ENCODE measurements around the gene RARB. TPM values are rescaled to one million over a fixed set of nuclear protein-coding genes. Genes with fewer than 3 reads are reported as not detected.

RARB gene
- total RNA-seq, 3 donors from 2014 or later: 0.18 TPM; not detected in 2

GRCh38 chr3:25447925-25448324, 19.9 kb downstream of the RARB start:
- Mint-ChIP-seq H3K36me3 (ENCODE audit: insufficient read depth) (no peaks in the 10 kb centered on the region), H3K9me3 (no peaks in the 10 kb centered on the region)
- no peak for DNase-seq

GRCh38 chr3:25448750-25449692, 21.0 kb downstream of the RARB start:
- Mint-ChIP-seq H3K27me3 (ENCODE audit: low read depth) (no peaks in the 10 kb centered on the region), H3K36me3 (ENCODE audit: insufficient read depth) (no peaks in the 10 kb centered on the region), H3K9me3 (no peaks in the 10 kb centered on the region), H3K4me3 (no peak overlapping the region), H3K4me1 (ENCODE audit: low read depth) (no peaks in the 10 kb centered on the region)
- DNase-seq (no peak), ATAC-seq (no peak)

More at GRCh38 chr3:25447925-25448324, 19.9 kb downstream of the RARB start:
- Mint-ChIP-seq H3K4me3 (no peak overlapping the region), H3K27me3 (ENCODE audit: low read depth) (no peaks in the 10 kb centered on the region), H3K4me1 (ENCODE audit: low read depth) (no peaks in the 10 kb centered on the region)
- ATAC-seq: no peak

DNA sequence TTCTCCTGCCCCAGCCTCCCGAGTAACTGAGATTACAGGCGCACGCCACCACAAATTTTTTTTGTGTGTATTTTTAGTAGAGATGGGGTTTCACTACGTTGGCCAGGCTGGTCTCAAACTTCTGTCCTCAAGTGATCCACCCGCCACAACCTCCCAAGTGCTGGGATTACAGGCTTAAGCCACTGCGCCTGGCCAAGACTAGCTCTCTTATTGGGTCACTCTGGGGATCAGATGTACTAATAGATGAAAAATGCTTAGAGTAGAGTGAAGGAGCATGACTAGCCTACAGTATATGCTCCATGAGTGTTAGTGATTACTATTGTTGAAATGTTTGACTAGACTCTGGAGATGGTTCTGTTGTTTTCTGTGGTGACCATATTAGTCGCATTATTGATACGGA, 21.8 kb downstream of the RARB start:
- no peaks in the 10 kb centered on the region for H3K4me1 Mint-ChIP-seq (ENCODE audit: low read depth)
- DNase-seq (no peak), ATAC-seq (no peak)
- H3K9me3 Mint-ChIP-seq: no peaks in the 10 kb centered on the region
- no peak overlapping the region for H3K4me3 Mint-ChIP-seq
- no peaks in the 10 kb centered on the region for H3K36me3 Mint-ChIP-seq (ENCODE audit: insufficient read depth)
- no peaks in the 10 kb centered on the region for H3K27me3 Mint-ChIP-seq (ENCODE audit: low read depth)

GRCh38 chr3:25452192-25452591, 24.1 kb downstream of the RARB start:
- Mint-ChIP-seq H3K27me3 (ENCODE audit: low read depth) (no peaks in the 10 kb centered on the region), H3K9me3 (no peaks in the 10 kb centered on the region)

GRCh38 chr3:25452740-25453139, 24.7 kb downstream of the RARB start:
- no peaks in the 10 kb centered on the region for H3K36me3 Mint-ChIP-seq (ENCODE audit: insufficient read depth)
- H3K9me3 Mint-ChIP-seq: no peaks in the 10 kb centered on the region
- ATAC-seq: no peak

More at GRCh38 chr3:25452192-25452591, 24.1 kb downstream of the RARB start:
- H3K36me3 Mint-ChIP-seq (ENCODE audit: insufficient read depth): no peaks in the 10 kb centered on the region
- H3K4me3 Mint-ChIP-seq: no peak overlapping the region
- no peak for ATAC-seq
- no peaks in the 10 kb centered on the region for H3K4me1 Mint-ChIP-seq (ENCODE audit: low read depth)
- DNase-seq: no peak

DNA sequence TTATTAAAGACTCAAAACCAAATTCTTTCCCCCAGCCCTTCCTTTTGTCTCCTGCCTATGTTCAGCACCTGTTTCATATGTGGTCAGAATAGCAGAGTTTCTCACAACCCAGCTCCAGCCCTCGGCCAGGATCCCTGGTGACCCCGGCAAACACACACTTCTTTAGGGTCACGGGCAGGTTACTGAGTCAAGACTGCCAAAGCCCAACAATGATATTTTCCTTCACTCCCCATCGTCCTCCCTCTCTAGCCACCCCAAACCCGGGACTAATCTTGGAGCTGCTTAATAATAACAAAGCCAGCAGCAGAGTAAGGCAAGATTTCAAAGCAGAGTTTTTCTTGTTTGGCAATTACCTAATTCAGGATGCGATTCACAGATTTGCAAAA, 25.5 kb downstream of the RARB start:
- Mint-ChIP-seq H3K4me3 (no peak overlapping the region), H3K4me1 (ENCODE audit: low read depth) (no peaks in the 10 kb centered on the region), H3K36me3 (ENCODE audit: insufficient read depth) (no peaks in the 10 kb centered on the region), H3K9me3 (no peaks in the 10 kb centered on the region), H3K27me3 (ENCODE audit: low read depth) (no peaks in the 10 kb centered on the region)
- ATAC-seq (no peak), DNase-seq (no peak)

More at GRCh38 chr3:25452740-25453139, 24.7 kb downstream of the RARB start:
- Mint-ChIP-seq H3K4me1 (ENCODE audit: low read depth) (no peaks in the 10 kb centered on the region), H3K27me3 (ENCODE audit: low read depth) (no peaks in the 10 kb centered on the region), H3K4me3 (no peak overlapping the region)
- DNase-seq: no peak

DNA sequence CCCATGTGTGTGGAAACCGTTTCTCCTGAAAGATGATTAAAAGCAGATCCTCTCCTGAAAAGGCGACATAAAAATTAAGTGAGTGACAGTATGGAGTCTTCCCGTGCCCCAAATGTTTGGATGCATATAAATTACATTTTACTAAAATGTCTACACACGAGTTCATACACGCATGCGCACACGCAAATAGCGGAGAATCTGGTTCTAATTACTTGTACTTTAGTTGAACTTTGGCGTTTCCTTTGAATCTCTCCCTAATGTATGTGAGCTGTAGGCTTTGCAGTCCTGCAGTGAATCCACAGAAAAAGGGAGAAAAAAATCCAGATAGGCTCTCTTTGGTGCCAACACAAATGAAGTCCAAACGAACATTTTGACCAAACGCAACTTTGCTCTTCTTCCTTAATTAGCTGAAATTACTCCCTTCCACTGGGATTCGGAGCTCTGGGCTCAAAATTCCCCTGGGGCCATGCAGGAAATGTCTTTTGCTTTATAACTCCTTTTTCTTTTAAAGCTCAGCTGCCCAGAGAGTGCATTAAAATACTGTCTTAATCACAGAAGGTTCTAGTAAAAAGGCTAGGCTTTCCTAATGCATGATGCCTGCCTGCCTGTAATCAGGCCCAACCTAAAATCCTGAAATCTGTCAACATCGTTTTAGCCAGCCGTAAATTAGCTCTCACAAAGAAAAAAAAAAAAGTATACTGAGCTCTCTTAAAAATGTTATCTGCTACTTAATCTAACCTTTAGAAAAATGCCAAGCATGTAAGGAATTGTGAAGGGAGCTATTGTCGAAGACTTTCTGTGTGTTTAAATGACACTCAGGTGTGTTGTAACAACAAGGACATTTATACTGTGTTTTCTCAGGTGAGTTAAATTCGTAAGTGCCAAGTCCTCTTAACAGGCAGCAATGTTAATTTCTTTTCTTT, 26.2 kb downstream of the RARB start:
- ATAC-seq: no peak
- no peaks in the 10 kb centered on the region for H3K27me3 Mint-ChIP-seq (ENCODE audit: low read depth)

DNA sequence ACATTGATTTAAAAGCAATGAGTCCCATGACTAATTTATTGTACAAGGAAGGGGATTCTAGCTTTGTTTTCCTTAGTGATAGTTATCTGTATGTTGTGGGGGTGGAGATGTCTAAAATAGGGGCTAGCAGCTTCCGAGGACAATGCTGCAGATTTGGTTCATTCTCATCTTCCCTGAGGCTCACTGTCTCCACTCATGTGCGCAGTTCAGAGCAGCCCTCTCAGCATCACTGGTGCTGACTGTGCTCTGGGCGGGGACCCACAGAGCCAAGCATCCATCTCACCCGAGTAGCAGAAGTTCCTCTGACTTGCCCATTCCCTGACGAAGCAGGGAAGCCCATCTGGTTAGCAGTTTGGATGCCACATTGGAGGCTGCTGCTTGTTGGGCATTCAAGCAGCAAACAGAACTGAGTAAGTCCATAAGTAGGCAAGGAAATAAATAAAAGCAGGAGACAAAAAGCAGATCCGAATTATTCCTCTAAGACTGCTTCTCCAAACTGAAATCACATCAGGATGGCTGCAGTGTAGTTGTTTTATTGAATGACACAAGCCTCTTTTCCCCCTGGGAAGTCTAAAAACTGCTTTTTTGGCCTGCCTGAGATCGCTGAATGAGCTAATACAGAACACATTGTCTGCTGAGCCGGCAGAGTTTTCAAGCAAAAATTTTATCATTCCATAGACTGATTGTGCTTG, 27.5 kb downstream of the RARB start:
- H3K4me1 Mint-ChIP-seq (ENCODE audit: low read depth): no peaks in the 10 kb centered on the region
- H3K4me3 Mint-ChIP-seq: no peak overlapping the region
- no peak for ATAC-seq
- H3K36me3 Mint-ChIP-seq (ENCODE audit: insufficient read depth): no peaks in the 10 kb centered on the region
- H3K9me3 Mint-ChIP-seq: no peaks in the 10 kb centered on the region
- no peak for DNase-seq
- H3K27me3 Mint-ChIP-seq (ENCODE audit: low read depth): no peaks in the 10 kb centered on the region

More for the DNA sequence above, 26.2 kb downstream of the RARB start:
- Mint-ChIP-seq H3K9me3 (no peaks in the 10 kb centered on the region), H3K4me1 (ENCODE audit: low read depth) (no peaks in the 10 kb centered on the region), H3K4me3 (no peak overlapping the region), H3K36me3 (ENCODE audit: insufficient read depth) (no peaks in the 10 kb centered on the region)
- no peak for DNase-seq

GRCh38 chr3:25456723-25457670, 28.9 kb downstream of the RARB start:
- no peak for ATAC-seq
- H3K4me1 Mint-ChIP-seq (ENCODE audit: low read depth): no peaks in the 10 kb centered on the region
- no peaks in the 10 kb centered on the region for H3K36me3 Mint-ChIP-seq (ENCODE audit: insufficient read depth)
- no peaks in the 10 kb centered on the region for H3K27me3 Mint-ChIP-seq (ENCODE audit: low read depth)
- no peak overlapping the region for H3K4me3 Mint-ChIP-seq
- DNase-seq: no peak
- H3K9me3 Mint-ChIP-seq: no peaks in the 10 kb centered on the region

GRCh38 chr3:25457671-25458419, 29.8 kb downstream of the RARB start:
- no peak for DNase-seq
- no peak overlapping the region for H3K4me3 Mint-ChIP-seq
- H3K4me1 Mint-ChIP-seq (ENCODE audit: low read depth): no peaks in the 10 kb centered on the region
- H3K9me3 Mint-ChIP-seq: no peaks in the 10 kb centered on the region
- no peaks in the 10 kb centered on the region for H3K27me3 Mint-ChIP-seq (ENCODE audit: low read depth)
- no peak for ATAC-seq
- H3K36me3 Mint-ChIP-seq (ENCODE audit: insufficient read depth): no peaks in the 10 kb centered on the region

- Mint-ChIP-seq H3K4me1 (ENCODE audit: low read depth) (no peaks in the 10 kb centered on the region), H3K9me3 (no peaks in the 10 kb centered on the region), H3K27me3 (ENCODE audit: low read depth) (no peaks in the 10 kb centered on the region), H3K36me3 (ENCODE audit: insufficient read depth) (no peaks in the 10 kb centered on the region), H3K4me3 (no peak overlapping the region)
- ATAC-seq: no peak
- no peak for DNase-seq
Observed at GRCh38 chr3:25458420-25458814, 30.4 kb downstream of the RARB start.

DNA sequence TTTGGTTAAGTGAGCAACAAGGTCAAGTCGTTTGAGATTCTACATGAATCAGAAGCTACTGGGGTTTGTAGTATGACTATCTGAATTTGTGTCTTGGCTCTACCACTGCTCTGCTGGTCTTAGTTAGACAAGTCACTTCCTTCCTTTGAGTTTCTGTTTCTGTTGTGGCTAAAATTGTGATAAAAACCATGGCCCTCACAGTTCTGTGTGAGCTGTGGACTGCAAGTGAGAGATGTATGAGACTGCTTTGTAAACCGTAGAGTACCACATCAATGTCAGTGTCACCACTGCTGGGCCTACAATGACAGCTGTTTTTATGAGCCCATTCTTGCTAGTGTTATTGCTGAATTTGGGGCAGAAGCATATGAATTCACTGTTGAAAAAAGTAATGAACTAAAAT, 32.7 kb downstream of the RARB start:
- H3K4me1 Mint-ChIP-seq (ENCODE audit: low read depth): no peaks in the 10 kb centered on the region
- no peak overlapping the region for H3K4me3 Mint-ChIP-seq
- H3K9me3 Mint-ChIP-seq: no peaks in the 10 kb centered on the region
- DNase-seq: no peak
- H3K27me3 Mint-ChIP-seq (ENCODE audit: low read depth): no peaks in the 10 kb centered on the region
- H3K36me3 Mint-ChIP-seq (ENCODE audit: insufficient read depth): no peaks in the 10 kb centered on the region
- peak; percentile 37 to 38 for ATAC-seq

GRCh38 chr3:25461946-25462345, 33.9 kb downstream of the RARB start:
- DNase-seq: no peak
- Mint-ChIP-seq H3K4me1 (ENCODE audit: low read depth) (no peaks in the 10 kb centered on the region), H3K36me3 (ENCODE audit: insufficient read depth) (no peaks in the 10 kb centered on the region), H3K9me3 (no peaks in the 10 kb centered on the region), H3K4me3 (no peak overlapping the region), H3K27me3 (ENCODE audit: low read depth) (no peaks in the 10 kb centered on the region)
- no peak for ATAC-seq

Data from activated T-cell treated with anti-CD3 and anti-CD28 coated beads, Interleukin-2, amount 50 U/mL, for 4 hours (primary cell).